ENCODE measurements around the gene AFAP1L2.

DNA sequence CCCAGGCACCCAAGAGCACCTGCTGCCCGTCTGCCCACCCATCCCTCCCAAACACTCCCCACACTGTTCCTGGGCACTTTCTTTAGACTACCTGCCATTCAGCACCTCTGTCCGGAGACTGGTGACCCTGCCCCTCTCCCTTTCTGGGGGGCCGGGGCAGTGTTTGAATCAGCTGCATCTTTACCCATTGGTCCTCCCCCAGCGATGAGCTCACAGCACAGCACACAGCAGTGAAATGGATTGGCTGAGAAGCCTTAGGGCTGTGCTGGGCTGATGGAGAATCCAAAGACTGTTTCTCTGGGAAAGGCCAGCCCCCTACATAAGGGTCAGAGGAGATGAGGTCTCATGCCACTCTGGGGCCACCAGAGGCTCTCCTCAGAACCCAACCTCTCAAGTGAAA, 125.0 kb downstream of the AFAP1L2 start:
- TF ChIP-seq POLR2A (IDR thresholded peaks at IDR 0.05) (no peak), CTCF (IDR thresholded peaks at IDR 0.05) (no peak)

Measured in right lobe of liver (tissue), 4 donors.